KG1 (cell line): ENCODE results near the gene ATP9B.

Source experiments
- DNase-seq: peaks from one replicate; lab custom pipeline; 2025; lab: John Stamatoyannopoulos, UW

Gene ATP9B

GRCh38 chr18:79332646-79333045 is 263.5 kb downstream of the ATP9B start:
- no peak for DNase-seq

- DNase-seq, result no peak
These were observed 263.9 kb downstream of the ATP9B start for GRCh38 chr18:79333046-79333445.

- no peak for DNase-seq
These were observed 265.5 kb downstream of the ATP9B start for GRCh38 chr18:79334496-79335233.

DNA sequence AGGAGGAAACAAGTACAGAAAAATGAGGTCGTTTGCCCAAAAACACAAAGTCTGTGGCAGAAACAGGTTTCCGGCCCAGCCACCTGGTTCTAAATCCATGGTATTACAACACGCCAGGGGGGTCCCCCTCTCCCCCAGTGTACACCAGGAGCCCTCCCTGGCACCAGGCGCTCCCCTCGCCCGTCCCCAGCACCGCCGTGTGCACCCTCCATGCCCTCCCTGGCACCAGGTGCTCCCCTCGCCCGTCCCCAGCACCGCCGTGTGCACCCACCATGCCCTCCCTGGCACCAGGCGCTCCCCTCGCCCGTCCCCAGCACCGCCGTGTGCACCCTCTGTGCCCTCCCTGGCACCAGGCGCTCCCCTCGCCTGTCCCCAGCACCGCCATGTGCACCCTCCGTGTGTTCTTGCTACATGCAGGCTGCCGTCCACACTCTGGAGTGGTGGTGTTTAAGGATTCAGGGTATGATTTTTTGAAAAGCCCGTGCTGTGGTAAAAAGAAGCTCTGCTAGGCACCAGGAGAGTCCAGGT is 266.7 kb downstream of the ATP9B start:
- DNase-seq, result no peak

DNA sequence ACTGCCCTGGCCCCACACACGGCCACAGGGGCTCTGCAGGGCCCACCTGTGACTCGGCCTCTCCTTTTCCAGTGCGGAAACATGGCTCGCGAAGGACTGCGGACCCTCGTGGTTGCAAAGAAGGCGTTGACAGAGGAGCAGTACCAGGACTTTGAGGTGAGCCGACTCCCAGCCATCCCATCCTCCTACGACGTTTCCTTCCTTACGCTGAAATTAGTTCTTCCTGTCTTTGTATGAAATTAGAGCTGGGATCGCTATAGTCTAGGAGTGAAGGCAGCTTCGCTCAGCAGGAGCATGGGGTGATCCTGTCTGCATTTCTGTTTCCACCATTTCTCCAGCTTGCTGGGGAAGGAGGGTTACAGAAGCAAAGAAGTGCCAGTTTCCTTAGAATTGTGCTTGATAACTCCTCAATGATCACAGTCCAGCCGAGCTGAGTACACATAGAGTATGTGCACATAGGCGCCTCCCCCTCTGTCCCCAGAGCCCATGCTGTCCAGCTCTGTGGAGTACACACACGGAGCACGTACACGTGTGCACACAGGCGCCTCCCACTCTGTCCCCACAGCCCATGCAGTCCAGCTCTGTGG is 267.5 kb downstream of the ATP9B start:
- no peak for DNase-seq

DNA sequence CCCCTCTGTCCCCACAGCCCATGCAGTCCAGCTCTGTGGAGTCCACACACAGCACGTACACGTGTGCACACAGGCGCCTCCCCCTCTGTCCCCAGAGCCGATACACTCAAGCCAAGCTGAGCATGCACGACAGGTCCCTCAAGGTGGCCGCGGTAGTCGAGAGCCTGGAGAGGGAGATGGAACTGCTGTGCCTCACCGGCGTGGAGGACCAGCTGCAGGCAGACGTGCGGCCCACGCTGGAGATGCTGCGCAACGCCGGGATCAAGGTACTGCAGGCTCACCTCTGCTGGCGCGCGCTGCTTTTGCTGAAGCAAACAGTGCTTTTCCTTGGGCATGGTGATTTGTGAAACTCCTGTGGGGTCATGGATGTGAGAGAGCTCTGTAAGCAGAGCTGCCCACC is 268.0 kb downstream of the ATP9B start:
- DNase-seq, result no peak

- no peak for DNase-seq
These were observed 268.4 kb downstream of the ATP9B start for GRCh38 chr18:79337620-79338019.

- no peak for DNase-seq
These were observed 270.1 kb downstream of the ATP9B start for GRCh38 chr18:79339094-79339908.

GRCh38 chr18:79343567-79344207 is 274.5 kb downstream of the ATP9B start:
- DNase-seq, result no peak

GRCh38 chr18:79344208-79344581 is 275.0 kb downstream of the ATP9B start:
- no peak for DNase-seq

DNA sequence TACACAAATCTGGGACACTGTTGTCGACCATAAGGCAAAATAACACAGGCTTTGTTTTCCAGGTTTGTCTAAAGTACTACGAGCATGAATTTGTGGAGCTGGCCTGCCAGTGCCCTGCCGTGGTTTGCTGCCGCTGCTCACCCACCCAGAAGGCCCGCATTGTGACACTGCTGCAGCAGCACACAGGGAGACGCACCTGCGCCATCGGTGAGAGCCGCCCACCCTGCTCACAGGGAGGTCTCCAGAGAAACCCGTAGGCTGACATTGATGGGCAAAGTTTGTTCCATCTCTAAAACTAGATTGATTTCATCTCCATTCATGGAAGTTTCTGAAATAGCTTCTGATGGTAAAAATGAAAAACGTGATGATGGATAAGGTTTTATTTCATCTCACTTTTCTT is 276.2 kb downstream of the ATP9B start:
- no peak for DNase-seq

DNA sequence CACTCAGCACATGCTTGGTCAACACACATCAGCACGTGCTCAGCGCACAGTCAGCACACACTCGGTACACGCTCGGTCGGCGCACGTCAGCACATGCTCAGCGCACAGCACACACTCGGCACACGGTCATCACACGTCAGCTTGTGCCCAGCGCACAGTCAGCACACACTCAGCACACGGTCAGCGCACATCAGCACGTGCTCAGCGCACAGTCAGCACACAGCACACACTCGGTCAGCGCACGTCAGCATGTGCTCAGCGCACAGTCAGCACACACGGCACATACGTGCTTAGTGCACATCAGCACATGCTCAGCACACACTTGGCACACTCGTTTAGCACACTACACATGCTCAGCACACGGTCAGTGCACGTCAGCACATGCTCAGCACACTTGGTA is 276.8 kb downstream of the ATP9B start:
- no peak for DNase-seq

GRCh38 chr18:79348066-79348465 is 278.9 kb downstream of the ATP9B start:
- DNase-seq, result no peak

GRCh38 chr18:79352432-79352831 is 283.2 kb downstream of the ATP9B start:
- DNase-seq, result no peak

- DNase-seq, result no peak
These were observed 284.1 kb downstream of the ATP9B start for GRCh38 chr18:79353267-79353666.

DNA sequence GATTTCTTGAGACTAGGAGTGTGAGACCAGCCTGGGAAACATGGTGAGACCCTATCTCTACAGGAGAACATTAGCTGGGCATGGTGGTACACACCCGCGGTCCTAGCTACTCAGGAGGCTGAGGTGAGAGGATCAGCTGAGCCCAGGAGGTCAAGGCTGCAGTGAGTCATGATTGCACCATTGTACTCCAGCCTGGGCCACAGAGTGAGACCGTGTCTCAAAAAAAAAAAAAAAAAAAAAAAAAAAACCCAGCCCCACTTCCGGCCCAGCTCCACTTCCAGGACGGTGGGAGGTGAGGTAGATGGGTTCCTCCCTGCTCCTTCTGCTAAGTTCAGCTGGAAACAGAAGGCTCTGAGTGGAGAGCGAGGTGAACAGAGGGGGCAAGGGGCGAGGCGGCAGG is 285.2 kb downstream of the ATP9B start:
- DNase-seq, result no peak

DNA sequence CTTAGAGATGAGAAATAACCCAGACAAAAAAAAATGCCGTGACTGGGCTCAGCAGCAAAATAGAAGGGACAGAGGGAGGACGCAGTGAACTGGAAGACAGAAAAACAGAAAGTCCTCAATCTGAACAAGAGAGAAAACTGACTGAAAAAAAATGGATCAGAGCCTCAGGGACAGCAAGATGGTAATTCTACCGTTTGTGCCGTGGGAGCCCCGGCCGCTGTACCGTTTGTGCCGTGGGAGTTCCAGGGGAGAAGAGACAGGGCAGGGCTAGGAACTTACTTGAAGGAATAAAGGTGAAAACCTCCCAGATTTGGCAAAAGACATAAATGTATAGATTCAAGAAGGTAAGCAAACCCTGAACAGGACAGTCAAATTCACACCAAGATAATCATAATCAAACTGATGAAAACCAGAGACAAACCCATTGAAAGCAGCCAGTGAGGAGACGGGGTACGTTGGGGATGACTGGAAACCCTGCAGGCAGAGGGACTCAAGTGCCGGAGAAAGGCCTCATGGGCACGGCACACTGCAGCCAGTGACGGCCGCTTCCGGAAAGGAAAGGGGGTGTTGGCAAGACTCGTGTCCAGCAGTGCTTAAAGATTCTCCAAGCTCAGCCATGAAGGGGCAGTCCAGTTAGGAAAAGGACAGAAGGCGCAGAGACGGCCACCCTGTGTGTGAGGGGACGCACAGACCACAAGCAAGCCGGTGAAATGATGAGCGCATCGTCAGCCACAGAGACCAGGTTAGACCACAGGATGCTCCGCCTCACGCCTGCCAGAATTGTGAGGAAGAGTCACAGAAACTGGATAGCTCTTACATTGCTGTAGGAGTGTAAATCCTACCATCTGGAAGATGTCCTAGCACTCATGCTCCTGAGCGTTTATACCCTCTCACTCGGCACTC is 286.5 kb downstream of the ATP9B start:
- DNase-seq, result no peak

DNA sequence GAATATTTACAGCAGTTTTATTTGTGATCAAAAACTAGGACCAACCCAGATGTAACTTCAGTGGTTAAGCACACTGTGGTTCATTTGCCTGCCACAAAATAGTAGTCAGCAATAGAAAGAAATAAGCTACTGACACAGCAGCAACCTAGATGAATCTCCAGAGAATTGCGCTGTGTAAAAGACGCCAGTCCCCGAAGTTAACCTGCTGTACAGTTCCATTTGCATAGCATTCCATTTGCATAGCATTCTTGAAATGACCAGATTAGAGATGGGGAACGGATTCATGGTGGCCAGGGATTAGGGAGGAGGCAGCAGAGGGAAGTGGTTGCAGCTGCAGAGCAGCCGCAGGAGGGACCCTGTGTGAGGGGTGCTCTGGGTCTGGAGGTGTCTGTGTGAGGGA is 287.2 kb downstream of the ATP9B start:
- no peak for DNase-seq

DNA sequence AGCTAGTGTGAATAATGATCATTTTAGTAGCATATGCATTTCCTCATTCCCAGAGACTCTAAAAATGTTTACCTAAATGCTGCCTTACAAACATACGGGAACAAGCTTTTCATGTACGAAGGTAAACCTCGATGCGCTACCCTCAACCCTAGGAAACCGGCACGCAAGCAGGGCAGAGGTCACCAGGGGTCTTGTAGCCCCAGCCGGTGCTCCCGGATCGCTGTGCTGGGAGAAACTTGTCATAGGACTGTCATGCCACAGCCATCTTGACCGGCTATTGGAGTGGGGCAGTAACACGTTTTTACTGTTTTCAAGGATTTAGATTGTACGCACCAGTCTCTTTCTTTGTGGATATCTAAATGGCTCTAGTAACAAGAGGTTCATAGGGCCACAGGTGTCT is 291.7 kb downstream of the ATP9B start:
- DNase-seq, result no peak

DNA sequence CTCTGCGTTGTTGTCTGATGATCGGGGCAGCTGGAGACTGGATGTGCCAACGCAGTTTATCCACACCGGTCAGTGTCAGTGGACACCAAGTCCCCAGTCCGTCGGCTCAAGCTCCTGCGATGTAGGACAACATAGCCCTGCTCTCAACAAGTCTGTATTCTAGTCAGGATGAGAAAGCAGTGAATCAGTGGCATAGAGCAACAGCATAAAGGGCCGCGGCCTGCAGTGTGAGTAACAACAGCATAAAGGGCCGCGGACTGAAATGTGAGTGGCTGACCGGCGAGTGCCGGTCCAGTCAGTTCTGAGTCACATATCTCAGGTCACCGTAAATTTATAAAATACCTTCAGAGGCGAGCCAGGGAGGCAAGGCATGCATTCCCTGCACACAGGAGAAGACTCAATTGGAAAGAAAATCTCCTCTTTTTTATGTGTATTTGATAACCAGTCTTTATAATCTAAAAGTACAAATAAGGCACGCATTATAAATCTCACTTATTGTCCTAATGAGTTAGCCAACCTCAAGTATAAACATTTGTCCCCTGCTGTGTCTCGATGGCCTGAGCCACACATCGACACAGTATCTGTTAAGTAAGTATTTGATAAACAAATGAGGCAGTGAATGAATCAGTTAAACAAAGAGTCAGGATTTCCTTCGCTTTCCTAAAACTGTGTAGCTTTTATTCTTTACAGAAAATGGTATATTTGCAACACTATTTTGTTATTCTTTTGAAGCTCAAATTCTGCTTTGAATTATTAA is 292.8 kb downstream of the ATP9B start:
- no peak for DNase-seq

- no peak for DNase-seq
These were observed 296.5 kb downstream of the ATP9B start for GRCh38 chr18:79365701-79366100.
